ENCODE measurements around the gene ATP2C2.

The ATP2C2 gene

DNA sequence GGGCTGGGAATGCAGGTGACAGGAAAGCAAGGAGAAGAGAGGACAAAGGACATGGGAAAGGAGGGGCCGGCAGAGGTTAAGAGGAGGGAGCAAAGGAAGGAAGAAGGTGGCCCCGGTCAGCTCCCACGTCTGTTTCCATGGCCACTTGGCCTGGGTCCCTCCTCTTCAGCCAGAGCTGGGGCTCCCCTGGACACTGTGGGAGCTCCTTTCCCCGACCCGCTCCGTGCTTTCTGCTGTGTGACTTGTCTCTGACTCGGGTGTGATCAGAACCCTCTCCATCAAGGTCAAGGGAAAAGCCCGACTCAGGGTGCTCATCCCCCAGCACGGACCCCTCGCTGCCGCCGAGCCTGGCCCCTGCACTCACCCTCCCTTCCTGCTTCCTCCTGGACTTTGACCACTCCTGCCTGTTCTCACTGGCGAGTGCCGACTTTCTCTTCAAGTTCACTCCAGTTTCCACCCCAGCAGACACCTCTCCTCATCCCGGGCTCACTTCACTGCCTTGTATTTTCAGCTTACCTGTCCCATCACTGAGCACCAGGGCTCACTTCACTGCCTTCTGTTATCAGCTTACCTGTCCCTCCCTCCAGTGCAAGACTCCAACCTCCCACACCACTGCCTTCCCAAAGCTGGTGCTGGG, 74.9 kb downstream of the ATP2C2 start:
- TF ChIP-seq, protein P1, sequence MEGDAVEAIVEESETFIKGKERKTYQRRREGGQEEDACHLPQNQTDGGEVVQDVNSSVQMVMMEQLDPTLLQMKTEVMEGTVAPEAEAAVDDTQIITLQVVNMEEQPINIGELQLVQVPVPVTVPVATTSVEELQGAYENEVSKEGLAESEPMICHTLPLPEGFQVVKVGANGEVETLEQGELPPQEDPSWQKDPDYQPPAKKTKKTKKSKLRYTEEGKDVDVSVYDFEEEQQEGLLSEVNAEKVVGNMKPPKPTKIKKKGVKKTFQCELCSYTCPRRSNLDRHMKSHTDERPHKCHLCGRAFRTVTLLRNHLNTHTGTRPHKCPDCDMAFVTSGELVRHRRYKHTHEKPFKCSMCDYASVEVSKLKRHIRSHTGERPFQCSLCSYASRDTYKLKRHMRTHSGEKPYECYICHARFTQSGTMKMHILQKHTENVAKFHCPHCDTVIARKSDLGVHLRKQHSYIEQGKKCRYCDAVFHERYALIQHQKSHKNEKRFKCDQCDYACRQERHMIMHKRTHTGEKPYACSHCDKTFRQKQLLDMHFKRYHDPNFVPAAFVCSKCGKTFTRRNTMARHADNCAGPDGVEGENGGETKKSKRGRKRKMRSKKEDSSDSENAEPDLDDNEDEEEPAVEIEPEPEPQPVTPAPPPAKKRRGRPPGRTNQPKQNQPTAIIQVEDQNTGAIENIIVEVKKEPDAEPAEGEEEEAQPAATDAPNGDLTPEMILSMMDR (IDR thresholded peaks at IDR 0.05; ENCODE audit: insufficient read depth, low read depth, low read length, missing control alignments), result no peak
- no peak for DNase-seq (ENCODE audit: low read depth)
- no peak overlapping the region for H3K4me3 ChIP-seq (ENCODE audit: low read length)

DNA sequence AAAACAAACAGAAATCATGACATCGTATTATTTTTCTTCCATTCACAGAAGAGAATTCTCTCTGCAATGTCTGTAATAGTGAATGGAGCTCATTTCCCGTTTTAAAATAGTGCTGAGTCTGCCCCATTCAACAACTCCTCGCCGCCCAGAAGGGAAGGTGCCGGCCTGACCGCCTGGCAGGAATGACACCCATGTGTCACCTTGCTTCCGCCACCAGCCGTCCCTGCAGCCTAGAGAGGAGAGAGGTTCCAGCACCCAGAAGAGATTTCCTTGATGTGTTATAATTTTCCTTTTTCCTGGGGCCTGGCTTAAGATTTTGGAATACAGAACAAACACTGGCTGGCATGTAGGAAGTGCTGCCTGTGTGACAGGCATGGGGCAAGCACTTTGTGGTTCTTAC, 76.1 kb downstream of the ATP2C2 start:
- H3K4me3 ChIP-seq (ENCODE audit: low read length), result no peak overlapping the region
- no peak for DNase-seq (ENCODE audit: low read depth)
- TF ChIP-seq, protein P1 (IDR thresholded peaks at IDR 0.05; ENCODE audit: insufficient read depth, low read depth, low read length, missing control alignments), result no peak

DNA sequence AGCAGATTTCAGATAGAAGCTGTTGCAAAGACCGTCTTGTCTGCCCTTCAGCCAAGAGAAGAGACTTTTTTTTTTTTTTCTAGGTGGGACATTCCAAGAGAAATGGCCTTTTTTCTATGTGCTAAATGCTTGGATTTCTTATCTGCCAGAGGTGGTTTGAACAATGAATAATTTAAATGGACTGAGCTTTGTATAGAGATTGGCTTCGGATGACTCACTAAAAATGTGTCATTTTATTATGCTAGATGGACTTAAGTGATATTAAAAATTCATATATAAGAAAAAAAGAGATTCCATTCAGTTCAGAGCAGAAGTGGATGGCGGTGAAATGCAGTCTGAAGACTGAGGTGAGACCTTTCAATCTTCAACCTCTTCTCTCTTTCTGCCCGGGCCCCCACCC, 77.7 kb downstream of the ATP2C2 start:
- DNase-seq (ENCODE audit: low read depth), result no peak
- TF ChIP-seq, protein P1 (IDR thresholded peaks at IDR 0.05; ENCODE audit: insufficient read depth, low read depth, low read length, missing control alignments), result no peak
- H3K4me3 ChIP-seq (ENCODE audit: low read length), result no peak overlapping the region

DNA sequence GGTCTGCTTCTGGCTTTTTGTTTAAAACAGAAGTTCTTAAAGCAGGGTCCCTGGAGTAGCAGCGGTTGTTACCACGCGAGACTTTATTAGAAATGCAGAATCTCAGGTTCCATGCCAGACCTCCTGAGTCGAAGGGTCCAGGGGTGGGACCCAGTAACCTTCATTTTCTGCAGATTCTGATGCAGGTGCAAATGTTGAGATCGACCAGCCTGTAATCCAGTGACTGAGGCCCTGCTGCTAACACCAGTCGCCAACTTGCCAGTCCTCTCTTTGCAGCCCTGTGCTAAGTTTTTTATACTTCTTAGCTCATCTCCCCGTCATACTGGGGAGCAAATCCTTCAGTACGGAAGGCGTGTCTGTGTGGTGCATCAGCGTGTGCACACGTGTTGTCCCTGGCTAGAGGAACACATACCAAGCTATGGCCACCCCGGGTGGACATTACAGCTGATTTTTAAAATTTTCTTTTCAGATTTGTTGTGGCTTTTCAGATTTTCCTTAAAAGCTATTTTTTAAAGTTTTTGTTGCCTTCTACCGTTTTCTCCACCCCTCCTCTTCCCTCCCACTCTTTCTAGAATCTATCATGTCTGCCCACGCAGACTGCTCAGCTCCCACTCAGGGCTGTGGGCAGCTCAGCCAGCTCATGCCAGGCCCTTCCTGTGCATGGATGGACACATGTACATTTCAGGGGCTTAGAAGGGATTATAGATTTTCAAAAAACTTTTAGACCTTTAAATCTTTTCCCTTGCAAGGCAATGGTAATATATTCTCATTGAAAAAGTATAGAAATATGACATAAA, 78.5 kb downstream of the ATP2C2 start:
- TF ChIP-seq, protein P1 (IDR thresholded peaks at IDR 0.05; ENCODE audit: insufficient read depth, low read depth, low read length, missing control alignments), result no peak
- H3K4me3 ChIP-seq (ENCODE audit: low read length), result no peak overlapping the region
- no peak for DNase-seq (ENCODE audit: low read depth)

DNA sequence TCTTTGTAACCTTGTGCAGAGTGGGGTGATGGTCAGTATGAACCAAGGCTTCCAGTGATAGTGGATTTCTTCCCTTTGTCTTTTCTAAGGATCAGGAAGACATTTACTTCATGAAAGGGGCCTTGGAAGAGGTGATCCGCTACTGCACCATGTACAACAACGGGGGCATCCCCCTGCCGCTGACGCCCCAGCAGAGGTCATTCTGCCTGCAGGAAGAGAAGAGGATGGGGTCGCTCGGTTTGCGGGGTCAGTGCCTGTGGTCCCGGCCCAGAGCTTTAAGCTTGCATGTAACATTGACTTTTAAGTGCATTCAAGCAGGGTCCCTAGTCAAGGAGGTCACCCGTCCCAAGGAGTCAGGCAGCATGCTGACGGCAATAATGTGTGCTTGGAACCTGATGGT, 80.1 kb downstream of the ATP2C2 start:
- no peak overlapping the region for H3K4me3 ChIP-seq (ENCODE audit: low read length)
- DNase-seq (ENCODE audit: low read depth), result no peak
- TF ChIP-seq, protein P1 (IDR thresholded peaks at IDR 0.05; ENCODE audit: insufficient read depth, low read depth, low read length, missing control alignments), result no peak

DNA sequence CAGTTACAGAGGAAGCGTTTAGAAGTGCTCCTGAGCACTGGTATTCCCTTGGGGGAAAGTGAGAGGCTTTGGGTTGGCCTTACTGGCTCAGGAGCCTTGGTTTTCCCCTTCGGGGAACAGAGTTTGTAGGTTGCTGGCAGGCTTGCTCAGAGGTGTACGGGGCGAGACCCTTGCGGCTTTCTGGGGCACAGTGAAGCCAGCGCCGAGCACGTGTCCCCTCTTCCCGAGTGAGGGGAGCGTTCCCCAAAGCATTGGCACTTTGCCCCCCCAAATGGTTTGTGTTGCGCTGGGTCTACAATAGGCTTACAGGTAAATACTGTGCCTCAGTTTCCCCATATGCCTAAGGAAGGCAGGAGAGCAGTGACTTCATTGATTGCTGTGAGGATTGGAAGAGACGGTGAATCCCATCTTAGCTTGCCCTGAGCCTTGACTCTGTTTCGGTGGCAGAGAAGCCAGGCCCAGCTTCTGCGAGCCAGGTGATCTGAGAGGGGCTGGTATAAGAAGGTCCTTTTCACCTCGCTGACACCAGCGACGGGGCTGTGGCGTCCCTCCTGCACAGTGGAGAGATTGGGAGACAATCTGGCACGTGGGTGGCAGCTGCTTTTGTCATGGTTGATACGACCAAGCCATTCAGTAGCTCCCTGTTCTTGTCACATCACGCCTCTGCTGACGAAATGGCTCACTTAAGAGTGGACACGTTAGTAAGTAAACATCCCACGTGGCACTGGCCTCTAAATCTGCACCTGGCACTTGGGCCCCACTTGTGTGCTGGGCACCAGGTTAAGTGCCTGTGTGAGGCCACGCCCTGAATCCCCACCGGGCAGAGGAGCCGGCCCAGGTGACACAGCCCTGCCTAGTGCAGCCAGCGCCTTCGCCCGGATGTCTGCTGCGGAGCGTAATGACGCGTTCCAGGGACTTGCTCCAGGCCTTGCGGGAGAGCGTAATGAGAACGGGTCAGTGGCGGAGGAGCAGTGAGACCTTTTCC, 81.1 kb downstream of the ATP2C2 start:
- TF ChIP-seq, protein P1 (IDR thresholded peaks at IDR 0.05; ENCODE audit: insufficient read depth, low read depth, low read length, missing control alignments), result no peak
- DNase-seq (ENCODE audit: low read depth), result no peak
- H3K4me3 ChIP-seq (ENCODE audit: low read length), result no peak overlapping the region

All from epithelial cell of esophagus (primary cell).